Measurements from ENCODE around the gene GRID1. TPM values are rescaled to one million over a fixed set of nuclear protein-coding genes. Genes with fewer than 3 reads are reported as not detected.

GRID1 gene
- total RNA-seq, 4 donors from 2014 or later = 17.2 to 28.1 (median 23.6) TPM

GRCh38 chr10:86345859-86346798 is 20.5 kb downstream of the GRID1 start:
- Histone ChIP-seq H3K27ac (peak overlapping the region; percentile 64 to 79 (median 71)), H3K27me3 (no peaks in the 10 kb centered on the region)
- DNase-seq = peak; percentile 79 to 82

GRCh38 chr10:86345296-86345858 is 21.2 kb downstream of the GRID1 start:
- 100% methylated on average over 2 to 3 of the region's 4 CpGs for WGBS, 2 donors
- Histone ChIP-seq H3K27me3 (no peaks in the 10 kb centered on the region), H3K9me3 (no peaks in the 10 kb centered on the region), H3K4me1 (peaks cover 54 to 68% of the 10 kb centered on the region in 2 donors), H3K4me3 (replicated peaks in 1 of 3) (no peak overlapping the region), H3K27ac (peak overlapping the region; percentile 64 to 79 (median 71)), H3K36me3 (no peaks in the 10 kb centered on the region)
- TF ChIP-seq POLR2A (IDR thresholded peaks at IDR 0.05) (no peak), CTCF (IDR thresholded peaks at IDR 0.05) (no peak)
- DNase-seq = no peak
- intact Hi-C loops (cut with DNase I) = no loop called here

More at GRCh38 chr10:86345859-86346798, 20.5 kb downstream of the GRID1 start:
- H3K4me3 ChIP-seq (replicated peaks in 1 of 3) = no peak overlapping the region
- TF ChIP-seq CTCF (IDR thresholded peaks at IDR 0.05) (no peak), POLR2A (IDR thresholded peaks at IDR 0.05) (no peak)
- H3K9me3 ChIP-seq = no peaks in the 10 kb centered on the region
- no peaks in the 10 kb centered on the region for H3K36me3 ChIP-seq
- 53 to 57% methylated on average over 10 of the region's 13 CpGs for WGBS, 2 donors
- H3K4me1 ChIP-seq = peaks cover 48 to 62% of the 10 kb centered on the region in 2 donors
- intact Hi-C loops (cut with DNase I) = no loop called here

- Histone ChIP-seq H3K27ac (peak overlapping the region in 2 of 3 donors; percentile 71 to 79), H3K4me1 (peaks cover 60 to 75% of the 10 kb centered on the region in 2 donors), H3K9me3 (no peaks in the 10 kb centered on the region), H3K4me3 (replicated peaks in 1 of 3) (no peak overlapping the region), H3K36me3 (no peaks in the 10 kb centered on the region), H3K27me3 (no peaks in the 10 kb centered on the region)
- no peak for DNase-seq
- 36 to 64% methylated on average over 3 to 6 of the region's 6 CpGs for WGBS, 2 donors
- intact Hi-C loops (cut with DNase I) = no loop called here
- TF ChIP-seq POLR2A (IDR thresholded peaks at IDR 0.05) (no peak), CTCF (IDR thresholded peaks at IDR 0.05) (peak in 3 of 6 experiments; percentile 2 to 9 (median 8))
Measured at GRCh38 chr10:86344714-86345161, 21.9 kb downstream of the GRID1 start.

GRCh38 chr10:86344281-86344680 is 22.3 kb downstream of the GRID1 start:
- intact Hi-C loops (cut with DNase I) = no loop called here
- Histone ChIP-seq H3K4me3 (replicated peaks in 1 of 3) (no peak overlapping the region), H3K9me3 (no peaks in the 10 kb centered on the region), H3K27ac (peak overlapping the region in 2 of 3 donors; percentile 45 to 79), H3K4me1 (peaks cover 65 to 79% of the 10 kb centered on the region in 2 donors), H3K27me3 (no peaks in the 10 kb centered on the region), H3K36me3 (no peaks in the 10 kb centered on the region)
- TF ChIP-seq CTCF (IDR thresholded peaks at IDR 0.05) (no peak), POLR2A (IDR thresholded peaks at IDR 0.05) (no peak)
- DNase-seq = no peak
- WGBS, 2 donors = 85 to 91% methylated on average over 3 of the region's 3 CpGs

Data from thyroid gland (tissue), 4 donors.